NCI-H187 (cell line): ENCODE data around the gene LYRM7.
"Not testable (repeated sequence)": the region's sequence is repeated elsewhere in the genome, so short reads cannot be mapped to it uniquely, and the experiment has no call there.

ENCODE experiments used
- DNase-seq, 2 experiments: peaks; one replicate each; lab custom pipeline; 2025; lab: John Stamatoyannopoulos, UW

Gene LYRM7

GRCh38 chr5:131170540-131171275, at the start of gene LYRM7:
Gene LYRM7 (plus strand): TSS chr5:131170944. CDS start chr5:131171021, 77 bp downstream.
- DNase-seq: peak; percentile 90 to 95

GRCh38 chr5:131127244-131127643, 43.5 kb upstream of the LYRM7 start:
- DNase-seq: not testable (repeated sequence)

DNA sequence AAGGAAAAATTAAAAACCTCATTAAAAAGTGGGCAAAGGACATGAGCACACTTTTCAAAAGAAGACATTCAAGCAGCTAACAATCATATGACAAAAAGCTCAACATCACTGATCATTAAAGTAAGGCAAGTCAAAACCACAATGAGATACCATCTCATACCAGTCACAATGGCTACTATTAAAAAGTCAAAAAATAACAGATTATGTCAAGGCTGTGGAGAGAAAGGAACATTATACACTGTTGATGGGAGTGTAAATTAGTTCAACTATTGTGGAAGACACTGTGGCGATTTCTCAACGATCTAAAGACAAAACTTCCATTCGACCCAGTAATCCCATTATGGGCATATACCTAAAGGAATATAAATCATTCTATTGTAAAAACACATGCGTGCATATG, 41.4 kb upstream of the LYRM7 start:
- no peak for DNase-seq

DNA sequence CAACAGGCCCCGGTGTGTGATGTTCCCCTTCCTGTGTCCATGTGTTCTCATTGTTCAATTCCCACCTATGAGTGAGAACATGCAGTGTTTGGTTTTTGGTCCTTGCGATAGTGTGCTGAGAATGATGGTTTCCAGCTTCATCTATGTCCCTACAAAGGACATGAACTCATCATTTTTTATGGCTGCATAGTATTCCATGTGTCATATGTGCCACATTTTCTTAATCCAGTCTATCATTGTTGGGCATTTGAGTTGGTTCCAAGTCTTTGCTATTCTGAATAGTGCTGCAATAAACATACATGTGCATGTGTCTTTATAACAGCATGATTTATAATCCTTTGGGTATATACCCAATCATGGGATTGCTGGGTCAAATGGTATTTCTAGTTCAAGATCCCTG, 37.7 kb upstream of the LYRM7 start:
- DNase-seq: not testable (repeated sequence)

GRCh38 chr5:131138406-131138805, 32.3 kb upstream of the LYRM7 start:
- not testable (repeated sequence) for DNase-seq

DNA sequence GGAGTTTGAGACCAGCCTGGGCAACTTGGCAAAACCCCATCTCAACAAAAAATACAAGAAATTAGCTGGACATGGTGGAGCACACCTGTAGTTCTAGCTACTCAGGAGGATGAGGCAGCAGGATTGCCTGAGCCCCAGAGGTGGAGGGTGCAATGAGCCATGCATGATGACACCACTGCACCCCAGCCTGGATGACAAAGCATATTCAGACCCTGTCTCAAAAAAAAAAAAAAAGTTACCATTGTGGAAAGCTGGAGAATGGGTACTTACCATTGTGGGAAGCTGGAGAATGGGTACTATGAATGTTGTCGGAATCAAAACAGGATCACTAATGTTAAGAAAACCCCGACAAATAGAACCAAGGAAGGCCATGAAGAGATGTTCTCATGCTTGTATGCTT, 31.4 kb upstream of the LYRM7 start:
- no peak for DNase-seq

- DNase-seq: no peak
Measured at GRCh38 chr5:131142970-131143617, 27.6 kb upstream of the LYRM7 start.

- no peak for DNase-seq
Measured at GRCh38 chr5:131147258-131147657, 23.5 kb upstream of the LYRM7 start.

- no peak for DNase-seq
Measured at GRCh38 chr5:131148835-131149234, 21.9 kb upstream of the LYRM7 start.

DNA sequence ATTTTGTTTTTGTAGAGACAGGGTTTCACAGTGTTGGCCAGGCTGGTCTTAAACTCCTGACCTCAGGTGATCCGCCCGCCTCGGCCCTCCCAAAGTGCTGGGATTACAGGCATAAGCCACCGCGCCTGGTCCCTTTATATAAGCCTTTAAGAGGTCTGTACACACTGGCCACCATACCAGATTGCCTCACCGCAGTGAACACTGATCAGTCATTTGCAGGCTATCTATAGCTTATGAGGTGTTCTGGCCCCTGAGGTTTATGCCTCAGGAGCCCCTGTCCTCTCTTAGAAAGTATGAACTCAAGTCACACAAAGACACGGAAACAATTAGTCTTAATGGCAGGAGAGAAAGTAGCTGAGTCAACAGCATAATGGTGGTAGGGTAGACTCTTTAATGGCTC, 20.3 kb upstream of the LYRM7 start:
- no peak for DNase-seq

DNA sequence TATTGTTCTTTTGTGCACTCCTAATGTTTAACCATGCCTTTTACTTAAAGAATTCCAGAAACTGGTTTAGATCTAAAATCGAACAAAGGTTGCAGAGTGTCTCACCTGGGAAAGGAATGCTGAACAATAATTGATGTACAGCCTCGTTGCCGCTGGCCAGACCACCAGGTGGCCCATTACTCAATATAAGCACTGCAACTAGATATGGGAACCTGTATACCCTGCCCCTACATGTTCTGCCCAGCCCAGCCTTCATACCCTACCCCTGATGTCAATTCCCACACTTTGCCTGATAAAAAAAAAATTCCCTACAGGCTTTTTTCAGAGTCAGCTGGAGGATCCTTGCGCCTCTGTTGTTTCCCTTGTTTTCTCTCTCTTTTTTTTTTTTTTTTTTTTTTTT, 19.5 kb upstream of the LYRM7 start:
- no peak for DNase-seq

DNA sequence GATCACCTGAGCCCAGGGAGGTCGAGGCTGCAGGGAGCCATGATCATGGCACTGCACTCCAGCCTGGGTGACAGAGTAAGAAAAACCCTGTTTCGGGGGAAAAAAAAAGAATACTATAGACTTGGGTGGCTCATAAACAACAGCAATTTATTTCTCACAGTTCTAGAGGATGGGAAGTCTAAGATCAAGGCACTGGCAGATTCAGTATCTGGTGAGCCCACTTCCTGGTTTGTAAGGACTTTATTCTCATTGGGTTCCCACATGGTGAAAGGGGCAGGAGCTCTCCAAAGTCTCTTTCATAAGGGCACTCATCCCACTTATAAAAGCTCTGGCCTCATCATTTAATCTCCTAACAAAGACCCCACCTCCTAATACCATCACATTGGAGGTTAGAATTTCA, 14.4 kb upstream of the LYRM7 start:
- no peak for DNase-seq

DNA sequence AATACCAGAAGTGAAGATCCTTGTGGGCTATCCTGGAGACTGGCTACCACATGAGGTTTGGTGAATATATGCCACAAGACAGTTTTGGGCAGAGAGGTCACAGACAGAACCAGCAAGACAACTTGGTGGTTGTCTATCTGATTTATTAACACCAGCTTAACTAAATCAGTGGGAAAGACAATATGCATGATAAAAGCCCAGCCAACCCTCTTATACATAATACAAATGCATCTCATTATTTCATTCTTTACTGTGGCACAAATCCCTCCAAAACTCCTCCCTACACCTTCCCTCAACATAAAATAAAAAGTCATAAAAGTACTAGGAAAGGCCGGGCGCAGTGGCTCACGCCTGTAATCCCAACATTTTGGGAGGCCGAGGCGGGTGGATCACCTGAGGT, 13.8 kb upstream of the LYRM7 start:
- DNase-seq: no peak

GRCh38 chr5:131160134-131160533, 10.6 kb upstream of the LYRM7 start:
- no peak for DNase-seq

GRCh38 chr5:131163276-131164119, 7.2 kb upstream of the LYRM7 start:
- no peak for DNase-seq

DNA sequence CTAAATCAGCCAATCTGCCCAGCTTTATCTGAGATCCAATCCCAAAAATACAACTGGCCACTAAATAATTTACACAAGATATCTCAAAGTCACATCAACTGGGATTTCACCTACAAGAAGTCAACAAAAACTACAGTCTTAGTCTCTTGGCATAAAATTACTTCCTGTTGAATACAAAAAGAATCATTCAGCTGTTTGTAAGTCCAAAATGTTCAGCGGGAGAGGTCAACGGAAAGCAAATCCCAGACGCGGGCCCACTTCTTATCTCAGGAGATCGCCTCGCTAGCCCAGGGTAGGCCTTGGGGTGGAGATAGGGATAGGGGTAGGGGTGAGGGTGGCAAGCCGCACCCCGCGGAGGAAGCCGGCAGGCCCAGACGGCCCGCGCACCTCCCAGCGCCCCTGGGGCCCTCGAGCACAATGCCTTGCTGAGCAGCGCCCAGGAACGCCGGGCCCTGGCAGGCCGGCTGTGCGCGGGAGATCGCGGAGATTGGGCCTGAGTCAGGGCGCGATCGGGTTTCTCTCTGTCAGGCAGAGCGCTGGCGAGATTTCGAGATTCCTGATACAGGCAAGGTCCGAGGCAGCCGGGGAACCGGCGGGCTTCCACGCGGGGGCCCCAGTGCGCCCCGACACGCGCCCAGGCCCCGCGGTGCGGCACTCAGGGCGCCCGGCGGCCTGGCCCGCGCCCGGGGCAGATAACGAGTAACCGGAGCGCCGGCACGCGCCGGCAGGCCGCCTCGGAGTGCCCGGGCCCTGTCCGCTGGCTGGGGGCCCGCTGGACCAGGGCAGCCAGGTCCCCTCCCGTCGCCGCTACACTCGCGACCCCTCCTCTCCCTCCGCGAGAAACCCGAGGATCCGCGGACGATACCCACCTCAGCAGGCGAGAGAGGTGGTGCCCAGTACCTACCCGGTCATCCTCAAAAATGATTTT, 6.3 kb upstream of the LYRM7 start:
- peak in 1 of 2 experiments; percentile 48 for DNase-seq

DNA sequence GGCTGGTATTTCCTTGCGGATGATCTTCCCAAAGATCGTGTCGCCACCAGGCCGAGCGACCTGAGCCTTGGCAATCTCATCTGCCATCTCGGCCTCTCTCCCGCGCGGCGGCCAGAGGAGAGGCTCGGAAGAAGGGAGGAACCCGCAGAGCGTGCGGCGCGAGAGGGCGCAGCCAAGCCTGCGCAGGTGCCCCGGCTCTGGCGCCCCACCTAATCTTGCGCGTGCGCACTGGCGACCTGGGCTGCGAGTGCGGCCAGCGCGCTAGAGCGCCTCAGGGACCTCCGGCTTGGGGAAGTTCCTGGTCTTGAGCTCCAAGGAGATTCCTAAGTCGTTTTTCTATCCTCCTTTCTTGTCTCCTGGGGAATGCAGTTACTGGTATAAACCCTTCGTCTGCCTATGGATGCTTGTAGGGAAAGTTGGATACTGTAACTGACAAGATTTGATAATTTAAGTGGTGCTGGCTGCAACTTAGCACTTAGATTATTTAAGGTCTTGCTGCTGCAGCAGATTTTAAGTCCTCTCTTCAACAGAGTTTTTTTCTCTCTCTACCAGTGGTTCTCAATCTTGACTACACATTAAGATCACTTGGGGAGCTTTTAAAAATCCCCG, 5.5 kb upstream of the LYRM7 start, which contains the start of gene HINT1:
Gene HINT1 (minus strand): TSS at position 138 of the 609 bp plus-strand sequence. CDS start 51 bp downstream, at position 87.
- DNase-seq: peak; percentile 71 to 88

DNA sequence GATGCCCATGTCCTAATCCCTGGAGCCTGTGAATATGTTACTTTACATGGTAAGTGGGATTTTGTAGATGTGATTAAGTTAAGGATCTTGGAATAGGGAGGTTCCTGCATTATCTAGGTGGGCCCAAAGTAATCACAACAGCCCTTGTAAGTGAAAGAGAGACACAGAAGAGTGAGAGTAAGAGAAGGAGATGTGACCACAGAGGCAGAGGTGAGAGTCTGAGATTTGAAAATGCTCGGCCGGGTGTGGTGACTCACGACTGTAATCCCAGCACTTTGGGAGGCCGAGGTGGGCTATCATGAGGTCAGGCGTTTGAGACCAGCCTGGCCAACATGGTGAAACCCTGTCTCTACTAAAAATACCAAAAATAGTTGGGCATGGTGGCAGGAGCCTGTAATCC, 3.1 kb upstream of the LYRM7 start:
- DNase-seq: no peak

- no peak for DNase-seq
Measured at GRCh38 chr5:131169810-131170539, 769 bp upstream of the LYRM7 start.

GRCh38 chr5:131171276-131171810, 599 bp downstream of the LYRM7 start:
- DNase-seq: no peak
